NCI-H82 treated with DMSO at 0.1 percent for 48 hours (cell line): ENCODE results near the gene MYBPHL.
A peak's percentile ranks its signal among the peaks of the same experiment; 100 is the strongest.

Experiments
- DNase-seq: peaks from one replicate; lab custom pipeline; 2025; ENCODE audit not compliant: unreplicated experiment; lab: John Stamatoyannopoulos, UW

MYBPHL gene

DNA sequence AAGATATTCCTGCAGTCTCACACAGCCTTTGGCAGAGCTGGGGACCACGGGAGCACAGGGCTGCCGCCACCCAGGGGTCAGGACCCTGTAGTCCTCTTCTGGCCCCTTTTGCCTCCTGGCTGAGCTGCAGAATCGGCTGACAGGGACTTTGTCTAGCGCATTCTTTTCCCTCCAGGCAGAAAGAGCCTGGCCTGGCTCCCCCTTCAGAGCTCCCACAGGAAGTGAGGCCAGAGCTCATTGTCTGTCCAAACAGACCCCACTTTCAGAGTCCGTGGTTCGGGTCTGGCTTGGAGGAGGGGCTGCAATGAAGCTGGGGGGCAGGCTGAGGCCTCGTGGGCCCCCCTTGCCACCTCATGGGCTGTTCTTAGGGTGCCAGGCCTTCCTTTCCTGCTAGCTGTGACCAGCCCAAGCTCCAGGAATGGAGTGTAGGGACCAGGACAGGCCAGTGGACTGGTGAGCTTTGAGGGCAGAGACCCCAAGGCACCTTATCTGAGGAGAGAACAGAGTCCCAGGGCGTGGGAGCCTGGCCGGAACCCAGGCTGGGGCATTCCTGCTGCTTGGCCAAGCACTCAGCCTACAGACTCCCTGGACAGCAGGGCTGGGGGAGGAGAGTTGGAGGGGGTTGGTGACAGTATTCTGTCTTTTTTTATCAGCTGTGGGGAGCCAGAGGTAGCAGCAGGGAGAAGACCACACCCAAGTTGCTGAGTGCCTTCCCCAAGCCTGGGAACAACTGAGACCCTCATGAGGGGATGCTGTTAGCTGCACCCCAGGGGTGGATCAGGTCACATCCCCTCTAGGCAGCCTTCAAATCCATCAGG lies 52.8 kb downstream of the MYBPHL start:
- DNase-seq, result no peak

DNA sequence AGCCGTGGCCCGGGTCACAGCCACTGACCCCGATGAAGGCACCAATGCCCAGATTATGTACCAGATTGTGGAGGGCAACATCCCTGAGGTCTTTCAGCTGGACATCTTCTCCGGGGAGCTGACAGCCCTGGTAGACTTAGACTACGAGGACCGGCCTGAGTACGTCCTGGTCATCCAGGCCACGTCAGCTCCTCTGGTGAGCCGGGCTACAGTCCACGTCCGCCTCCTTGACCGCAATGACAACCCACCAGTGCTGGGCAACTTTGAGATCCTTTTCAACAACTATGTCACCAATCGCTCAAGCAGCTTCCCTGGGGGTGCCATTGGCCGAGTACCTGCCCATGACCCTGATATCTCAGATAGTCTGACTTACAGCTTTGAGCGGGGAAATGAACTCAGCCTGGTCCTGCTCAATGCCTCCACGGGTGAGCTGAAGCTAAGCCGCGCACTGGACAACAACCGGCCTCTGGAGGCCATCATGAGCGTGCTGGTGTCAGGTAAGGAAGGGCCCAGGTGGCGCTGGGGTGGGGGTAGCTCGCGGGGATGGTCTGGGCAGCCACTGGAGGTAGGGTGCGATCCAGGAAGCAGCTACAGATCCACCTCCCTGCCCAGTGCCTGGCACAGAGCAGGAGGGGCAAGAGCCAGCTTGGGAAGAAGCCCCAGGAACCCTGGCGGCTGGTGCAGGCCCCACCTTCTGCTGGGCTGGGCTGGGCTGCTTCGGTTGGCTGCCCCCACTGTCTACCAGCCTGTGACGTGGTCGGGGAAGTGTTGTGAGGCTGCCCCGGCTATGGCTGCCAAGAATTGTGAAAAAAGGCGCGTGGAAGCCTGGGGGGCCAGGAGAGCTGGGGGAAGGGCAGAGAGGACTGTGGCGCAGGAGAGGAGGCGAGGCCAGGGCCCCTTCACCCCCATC lies 53.7 kb downstream of the MYBPHL start:
- no peak for DNase-seq

- DNase-seq, result no peak
Observed at GRCh38 chr1:109252167-109252892, 54.5 kb downstream of the MYBPHL start.

GRCh38 chr1:109251277-109252166 lies 55.3 kb downstream of the MYBPHL start:
- DNase-seq, result no peak

- DNase-seq, result no peak
Observed at GRCh38 chr1:109250454-109251276, 56.1 kb downstream of the MYBPHL start.

GRCh38 chr1:109249654-109250401 lies 57.0 kb downstream of the MYBPHL start:
- DNase-seq, result no peak

DNA sequence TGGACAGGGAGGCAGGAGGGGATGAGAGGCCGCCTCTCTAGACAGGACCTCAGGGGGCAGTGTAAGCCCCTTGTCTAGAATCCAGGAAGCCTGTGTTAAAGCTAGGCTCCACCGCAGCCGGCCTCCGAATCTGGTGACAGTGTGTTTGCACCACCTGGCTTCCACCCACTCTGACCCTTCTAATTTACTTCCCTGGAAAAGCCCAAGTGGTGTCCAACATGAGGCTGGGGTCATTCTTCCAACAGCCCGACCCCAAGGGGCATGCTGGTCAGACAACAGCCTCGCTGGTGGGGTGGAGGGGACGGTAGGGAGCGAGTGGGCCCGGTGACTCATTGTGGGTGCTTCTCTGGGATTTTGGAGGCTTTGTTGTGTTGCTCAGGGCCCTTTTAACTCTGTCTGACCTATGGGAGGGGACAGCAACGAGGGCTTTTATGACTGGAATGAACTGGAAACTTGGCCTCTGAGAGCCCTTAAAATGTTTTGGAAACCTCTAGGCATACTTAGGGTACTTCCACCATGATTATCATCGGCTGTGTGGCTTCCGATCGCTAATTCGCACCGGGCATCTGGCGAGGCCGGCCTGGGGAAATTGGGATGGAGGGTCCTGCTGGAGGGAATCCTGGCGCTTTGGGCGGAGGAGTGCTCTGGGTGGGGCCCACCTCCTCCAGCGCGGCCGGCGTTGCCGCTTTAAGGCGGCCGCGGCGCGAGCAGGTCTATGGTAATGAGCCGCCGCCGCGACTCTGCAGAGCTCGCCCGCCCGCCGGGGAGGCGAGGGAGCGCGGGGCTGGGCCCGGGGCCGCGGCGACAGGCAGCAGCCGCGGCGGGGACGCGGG lies 57.8 kb downstream of the MYBPHL start, which contains the start of gene CELSR2:
CELSR2 (plus strand) TSS at position 743 of the 833 bp plus-strand sequence. CDS start 541 bp downstream, outside the sequence.
- peak; percentile 39 for DNase-seq

- DNase-seq, result no peak
Observed at GRCh38 chr1:109248444-109248796, 58.4 kb downstream of the MYBPHL start.

GRCh38 chr1:109247401-109248365 lies 59.1 kb downstream of the MYBPHL start:
- no peak for DNase-seq

- no peak for DNase-seq
Observed at GRCh38 chr1:109246141-109246551, 60.7 kb downstream of the MYBPHL start.

DNA sequence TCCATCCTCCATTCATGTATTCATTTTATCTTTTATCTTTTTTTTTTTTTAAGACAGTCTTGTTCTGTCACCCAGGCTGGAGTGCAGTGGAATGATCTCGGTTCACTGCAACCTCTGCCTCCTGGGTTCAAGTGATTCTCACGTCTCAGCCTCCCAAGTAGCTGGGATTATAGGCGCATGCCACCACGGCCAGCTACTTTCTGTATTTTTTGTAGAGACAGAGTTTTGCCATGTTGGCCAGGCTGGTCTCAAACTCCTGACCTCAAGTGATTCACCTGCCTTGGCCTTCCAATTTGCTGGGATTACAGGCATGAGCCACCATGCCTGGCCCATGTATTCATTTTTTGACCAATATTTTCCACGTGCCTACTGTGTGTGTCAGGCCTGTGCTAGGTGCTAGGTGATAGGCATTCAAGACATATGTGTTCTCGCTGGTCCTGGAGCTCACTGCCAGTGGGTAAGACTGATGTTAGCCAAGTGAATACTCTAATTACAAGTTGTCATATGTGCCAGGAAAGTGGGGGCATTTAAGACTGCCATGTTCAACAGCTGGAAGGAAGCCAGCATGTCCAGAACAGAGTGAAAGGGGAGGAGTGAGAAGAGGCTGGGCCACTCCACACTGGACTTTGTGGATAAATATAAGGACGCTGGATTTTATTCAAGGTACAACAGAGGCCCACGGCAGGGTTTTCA lies 62.8 kb downstream of the MYBPHL start:
- no peak for DNase-seq

DNA sequence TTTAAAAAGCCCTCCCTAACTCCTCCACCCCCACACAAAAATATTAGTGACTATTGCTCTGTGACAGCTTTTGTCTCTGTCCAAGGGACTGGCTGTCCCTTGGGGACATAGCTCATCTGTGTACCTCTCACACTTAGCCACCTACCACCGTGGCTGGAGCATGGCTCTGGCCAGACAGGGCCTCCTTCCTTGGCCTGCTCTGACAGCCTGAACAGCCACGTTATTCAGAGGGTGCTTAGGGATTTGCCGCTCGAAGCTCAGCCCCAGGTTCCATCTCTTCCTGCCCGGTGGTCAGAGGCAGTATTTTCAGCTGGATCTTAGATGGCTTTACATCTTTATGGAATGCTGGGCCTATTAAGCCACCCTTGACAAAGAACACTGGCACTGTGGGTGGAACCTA lies 63.6 kb downstream of the MYBPHL start:
- no peak for DNase-seq

DNA sequence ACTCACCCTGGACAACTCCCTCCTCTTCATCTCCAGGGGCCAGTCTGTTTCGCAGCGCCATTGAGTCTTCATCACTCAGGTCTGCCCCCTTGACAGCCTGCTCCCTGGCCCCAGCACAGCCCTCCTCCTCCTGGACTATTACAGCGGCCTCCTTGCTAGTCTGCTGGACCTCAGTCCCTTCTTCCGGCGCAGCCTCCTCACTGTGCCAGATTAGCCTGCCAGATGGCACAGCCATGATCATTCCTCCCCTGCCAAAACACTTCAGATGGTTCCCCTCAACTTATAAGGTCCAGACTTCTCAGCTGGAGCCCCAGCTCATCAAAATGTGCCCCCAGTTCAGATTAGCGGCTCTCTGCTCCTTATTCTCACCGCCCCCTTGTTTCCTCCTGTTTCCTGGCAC lies 64.4 kb downstream of the MYBPHL start:
- no peak for DNase-seq
